ENCODE results near the gene MGLL. TPM values are rescaled to one million over a fixed set of nuclear protein-coding genes. Genes with fewer than 3 reads are reported as not detected.

MGLL gene
- total RNA-seq, 1 donor from 2014 or later: 11.3 TPM

DNA sequence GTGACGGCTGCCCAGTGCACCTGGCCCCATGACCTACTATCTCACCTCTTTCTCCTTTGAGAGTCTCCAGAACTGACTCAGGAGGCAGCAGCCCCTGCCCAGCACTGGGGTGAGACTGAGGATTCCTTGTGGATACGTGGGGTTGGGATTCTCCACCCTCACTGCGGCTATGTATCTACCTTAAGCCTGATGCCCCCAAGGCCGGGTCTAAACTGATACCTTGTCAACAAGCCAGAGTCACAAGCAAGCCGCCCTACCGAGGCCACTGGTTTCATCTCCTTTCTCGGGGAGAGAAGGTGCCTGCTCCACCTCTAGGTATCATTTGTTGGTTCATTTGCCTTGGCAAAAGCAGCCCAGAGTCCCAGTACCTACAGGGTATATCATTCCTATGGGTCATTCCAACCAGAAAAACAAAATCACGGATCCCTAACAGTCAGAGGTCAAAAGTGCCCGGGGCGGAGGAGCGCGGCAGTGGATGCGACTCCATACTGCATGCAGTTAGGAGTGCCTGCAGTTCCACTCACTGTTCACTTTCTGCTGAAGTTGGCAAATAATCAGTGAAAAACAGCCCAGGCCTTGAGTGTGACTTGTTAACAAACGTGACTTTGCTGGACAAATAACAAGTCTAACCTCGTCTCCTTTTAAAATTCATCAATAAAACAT lies 102.0 kb downstream of the MGLL start:
- H3K4me3 Mint-ChIP-seq: no peak overlapping the region
- TF ChIP-seq, protein P1, sequence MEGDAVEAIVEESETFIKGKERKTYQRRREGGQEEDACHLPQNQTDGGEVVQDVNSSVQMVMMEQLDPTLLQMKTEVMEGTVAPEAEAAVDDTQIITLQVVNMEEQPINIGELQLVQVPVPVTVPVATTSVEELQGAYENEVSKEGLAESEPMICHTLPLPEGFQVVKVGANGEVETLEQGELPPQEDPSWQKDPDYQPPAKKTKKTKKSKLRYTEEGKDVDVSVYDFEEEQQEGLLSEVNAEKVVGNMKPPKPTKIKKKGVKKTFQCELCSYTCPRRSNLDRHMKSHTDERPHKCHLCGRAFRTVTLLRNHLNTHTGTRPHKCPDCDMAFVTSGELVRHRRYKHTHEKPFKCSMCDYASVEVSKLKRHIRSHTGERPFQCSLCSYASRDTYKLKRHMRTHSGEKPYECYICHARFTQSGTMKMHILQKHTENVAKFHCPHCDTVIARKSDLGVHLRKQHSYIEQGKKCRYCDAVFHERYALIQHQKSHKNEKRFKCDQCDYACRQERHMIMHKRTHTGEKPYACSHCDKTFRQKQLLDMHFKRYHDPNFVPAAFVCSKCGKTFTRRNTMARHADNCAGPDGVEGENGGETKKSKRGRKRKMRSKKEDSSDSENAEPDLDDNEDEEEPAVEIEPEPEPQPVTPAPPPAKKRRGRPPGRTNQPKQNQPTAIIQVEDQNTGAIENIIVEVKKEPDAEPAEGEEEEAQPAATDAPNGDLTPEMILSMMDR (conservative IDR thresholded peaks at IDR 0.05): no peak
- no peak for DNase-seq (ENCODE audit: low read depth, low spot score)
- H3K4me1 Mint-ChIP-seq: peaks cover 15% of the 10 kb centered on the region
- peaks cover 7% of the 10 kb centered on the region for H3K36me3 Mint-ChIP-seq (ENCODE audit: low read depth)
- no peak overlapping the region for H3K27ac Mint-ChIP-seq (ENCODE audit: unreplicated experiment)
- H3K9me3 Mint-ChIP-seq: peaks cover 4% of the 10 kb centered on the region
- no peaks in the 10 kb centered on the region for H3K27me3 Mint-ChIP-seq (ENCODE audit: low read depth)

DNA sequence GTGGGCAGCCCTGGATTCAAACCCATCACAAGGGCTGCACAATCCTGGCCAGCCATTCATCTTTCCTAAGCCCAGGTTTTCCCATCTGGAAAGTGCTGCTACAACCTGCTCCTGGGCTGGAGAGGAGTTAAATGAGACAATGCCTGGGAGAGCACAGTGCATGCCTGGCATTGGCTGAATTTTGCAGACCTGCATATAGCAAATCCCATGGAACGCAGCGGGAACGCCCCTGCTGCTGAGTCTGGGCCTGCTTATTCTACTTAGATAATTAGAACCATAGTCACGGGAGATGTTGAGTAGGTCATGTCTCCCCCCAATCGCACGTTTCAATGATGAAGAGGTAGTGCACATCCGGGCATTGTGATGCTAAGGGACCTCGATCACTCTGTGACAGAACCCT lies 102.9 kb downstream of the MGLL start:
- H3K9me3 Mint-ChIP-seq: no peaks in the 10 kb centered on the region
- H3K4me1 Mint-ChIP-seq: peaks cover 15% of the 10 kb centered on the region
- no peaks in the 10 kb centered on the region for H3K27me3 Mint-ChIP-seq (ENCODE audit: low read depth)
- no peak overlapping the region for H3K4me3 Mint-ChIP-seq
- TF ChIP-seq, protein P1 (conservative IDR thresholded peaks at IDR 0.05): no peak
- H3K27ac Mint-ChIP-seq (ENCODE audit: unreplicated experiment): no peak overlapping the region
- no peak for DNase-seq (ENCODE audit: low read depth, low spot score)
- H3K36me3 Mint-ChIP-seq (ENCODE audit: low read depth): peaks cover 3% of the 10 kb centered on the region

DNA sequence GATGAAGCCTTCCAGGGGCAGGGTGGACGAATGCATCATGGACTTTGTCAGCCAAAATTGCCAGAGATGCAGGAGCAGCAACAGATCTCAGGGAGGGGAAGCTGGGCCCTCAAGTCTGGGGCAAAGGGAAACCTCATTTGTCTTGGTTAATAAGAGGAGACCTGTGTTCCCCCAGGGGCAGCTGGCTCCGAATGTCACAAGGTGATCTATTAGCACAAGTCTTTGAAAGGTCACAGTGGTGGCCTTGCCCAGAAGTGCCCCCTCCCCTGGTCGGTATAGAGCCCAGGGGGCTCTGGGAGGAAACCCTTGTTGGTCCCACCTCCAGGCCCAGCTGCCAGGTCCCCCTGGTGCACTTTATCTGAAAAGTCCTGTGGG lies 103.4 kb downstream of the MGLL start:
- TF ChIP-seq, protein P1 (conservative IDR thresholded peaks at IDR 0.05): no peak
- Mint-ChIP-seq H3K27me3 (ENCODE audit: low read depth) (no peaks in the 10 kb centered on the region), H3K9me3 (no peaks in the 10 kb centered on the region), H3K4me3 (no peak overlapping the region), H3K36me3 (ENCODE audit: low read depth) (peaks cover 3% of the 10 kb centered on the region), H3K27ac (ENCODE audit: unreplicated experiment) (peak overlapping the region; percentile 91), H3K4me1 (peaks cover 20% of the 10 kb centered on the region)
- no peak for DNase-seq (ENCODE audit: low read depth, low spot score)

DNA sequence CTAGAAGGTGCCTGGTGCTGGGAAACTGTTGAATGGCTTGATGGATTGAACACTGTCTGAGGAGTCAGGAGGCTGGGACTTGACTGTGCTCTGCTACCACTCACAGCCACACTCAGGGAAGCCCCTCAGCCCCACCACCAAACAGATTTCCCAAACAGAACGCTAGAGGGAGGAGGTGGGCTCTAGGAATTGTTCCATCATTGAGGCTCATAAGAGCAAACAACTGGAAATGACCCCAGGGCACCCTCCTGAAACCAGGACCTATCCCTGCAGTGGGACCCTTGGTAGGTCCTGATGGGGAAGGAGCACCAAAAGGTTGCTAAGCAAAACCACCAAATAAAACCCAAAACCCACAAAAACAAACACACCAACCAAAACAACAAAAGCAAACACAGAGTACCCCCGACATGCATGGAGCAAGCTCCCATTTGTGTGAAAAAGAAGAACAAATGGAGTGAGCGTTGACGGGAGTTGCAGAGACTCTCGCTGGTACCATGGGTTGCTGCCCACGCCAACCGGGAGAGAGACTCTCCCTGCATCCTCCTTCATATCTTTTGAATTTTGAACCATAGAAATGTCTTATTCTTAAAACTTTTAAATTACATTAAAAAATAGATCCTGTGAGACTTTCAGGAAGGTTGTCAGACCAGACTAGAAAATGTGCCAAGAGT lies 103.9 kb downstream of the MGLL start:
- TF ChIP-seq, protein P1 (conservative IDR thresholded peaks at IDR 0.05): no peak
- peak overlapping the region; percentile 91 for H3K27ac Mint-ChIP-seq (ENCODE audit: unreplicated experiment)
- no peaks in the 10 kb centered on the region for H3K9me3 Mint-ChIP-seq
- no peaks in the 10 kb centered on the region for H3K27me3 Mint-ChIP-seq (ENCODE audit: low read depth)
- no peak for DNase-seq (ENCODE audit: low read depth, low spot score)
- no peak overlapping the region for H3K4me3 Mint-ChIP-seq
- H3K4me1 Mint-ChIP-seq: peaks cover 20% of the 10 kb centered on the region
- H3K36me3 Mint-ChIP-seq (ENCODE audit: low read depth): no peaks in the 10 kb centered on the region

- H3K9me3 Mint-ChIP-seq: no peaks in the 10 kb centered on the region
- H3K4me3 Mint-ChIP-seq: no peak overlapping the region
- H3K27me3 Mint-ChIP-seq (ENCODE audit: low read depth): no peaks in the 10 kb centered on the region
- no peak overlapping the region for H3K27ac Mint-ChIP-seq (ENCODE audit: unreplicated experiment)
- H3K36me3 Mint-ChIP-seq (ENCODE audit: low read depth): no peaks in the 10 kb centered on the region
- no peak for DNase-seq (ENCODE audit: low read depth, low spot score)
- TF ChIP-seq, protein P1 (conservative IDR thresholded peaks at IDR 0.05): no peak
- H3K4me1 Mint-ChIP-seq: peaks cover 13% of the 10 kb centered on the region
Observed at GRCh38 chr3:127717357-127718244, 104.7 kb downstream of the MGLL start.
